NCI-H2196 treated with DMSO at 0.1 percent for 48 hours (cell line): ENCODE data around the gene BOLA2B.

ENCODE experiments used
- DNase-seq: peaks from one replicate; lab custom pipeline; 2025; ENCODE audit not compliant: unreplicated experiment; lab: John Stamatoyannopoulos, UW

Gene BOLA2B

GRCh38 chr16:30144017-30144416 is 49.4 kb downstream of the BOLA2B start:
- DNase-seq = no peak

- DNase-seq = no peak
These were observed 50.1 kb downstream of the BOLA2B start for GRCh38 chr16:30143347-30143702.
